ENCODE results near the gene LRFN5.
"Not testable (repeated sequence)": the region's sequence is repeated elsewhere in the genome, so short reads cannot be mapped to it uniquely, and the experiment has no call there.

LRFN5 gene

DNA sequence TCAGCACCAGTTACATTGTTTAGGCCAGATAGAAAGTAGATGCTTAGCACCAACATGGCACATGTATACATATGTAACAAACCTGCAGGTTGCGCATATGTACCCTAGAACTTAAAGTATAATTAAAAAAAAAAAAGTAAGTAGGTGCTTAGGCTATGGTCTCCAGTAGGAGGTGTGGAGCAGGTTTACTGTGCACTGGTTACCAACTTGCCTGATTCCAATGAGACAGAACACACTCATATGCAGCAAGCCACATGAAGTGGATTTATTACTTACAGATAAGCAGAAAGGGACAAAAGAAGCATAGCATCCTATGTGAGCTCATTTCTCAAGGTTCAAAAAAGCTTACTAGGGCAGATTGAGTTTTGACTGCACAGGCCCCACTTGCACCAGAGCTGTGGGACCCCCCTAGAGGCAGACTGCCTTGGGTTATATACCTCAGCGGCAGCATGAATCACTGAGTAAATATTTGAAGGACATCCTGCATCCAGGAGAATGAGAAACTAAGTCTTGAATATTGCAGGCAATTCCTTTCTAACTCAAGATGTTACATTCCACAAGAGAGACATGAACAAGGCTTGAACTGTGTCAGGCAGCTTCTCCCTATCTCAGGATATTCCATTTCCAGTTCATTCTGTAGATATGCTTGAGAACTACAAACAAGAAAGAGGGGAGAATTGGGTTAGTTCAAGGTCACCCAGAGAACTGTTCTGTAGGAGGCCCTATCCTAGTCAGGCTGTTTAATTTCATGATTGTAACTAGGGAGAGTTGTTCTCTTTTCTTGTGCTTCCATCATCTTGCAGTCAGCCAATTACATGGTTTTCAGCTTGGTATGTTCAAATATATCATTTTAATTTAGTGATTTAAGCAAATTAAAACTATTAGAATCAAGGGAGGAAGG, 30.1 kb downstream of the LRFN5 start:
- no peak overlapping the region for H3K4me3 ChIP-seq (ENCODE audit: low read depth, low read length)

DNA sequence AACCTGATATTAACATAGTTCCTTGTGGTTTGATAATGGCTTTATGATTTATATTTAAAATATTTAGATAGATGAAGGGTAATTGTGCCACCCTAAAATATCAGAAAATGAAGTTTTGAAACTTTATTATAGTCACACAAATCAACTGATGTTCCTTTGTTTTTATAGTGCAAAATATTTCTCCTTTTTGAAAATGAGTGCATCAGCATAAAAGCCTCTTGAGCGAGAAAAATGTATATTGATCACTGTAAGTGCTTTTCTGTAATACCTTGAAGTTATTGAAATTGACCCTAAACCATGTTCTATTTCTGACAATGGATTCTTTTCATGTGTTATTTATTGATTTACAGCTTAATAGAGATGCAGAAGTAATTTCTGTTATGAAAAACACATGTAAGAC, 35.0 kb downstream of the LRFN5 start:
- no peak overlapping the region for H3K4me3 ChIP-seq (ENCODE audit: low read depth, low read length)

DNA sequence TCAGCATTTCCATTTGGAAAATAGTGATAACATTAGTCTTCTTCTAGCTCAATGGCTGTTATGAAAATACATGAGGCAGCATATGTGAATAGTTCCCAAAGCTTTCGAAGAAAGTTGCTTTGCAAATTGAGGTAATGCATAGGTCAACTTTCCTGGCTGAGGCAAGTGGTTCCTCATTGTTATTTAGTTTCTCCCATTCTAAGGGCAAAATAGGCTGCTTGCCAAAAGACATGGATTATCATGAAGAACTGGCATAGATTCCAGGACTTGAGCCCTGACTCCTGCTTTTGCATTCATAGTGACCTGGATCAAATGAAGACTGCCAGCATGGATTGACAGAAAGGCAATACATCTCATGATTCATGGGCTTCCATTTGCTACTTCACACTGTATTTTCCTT, 35.7 kb downstream of the LRFN5 start:
- no peak overlapping the region for H3K4me3 ChIP-seq (ENCODE audit: low read depth, low read length)

DNA sequence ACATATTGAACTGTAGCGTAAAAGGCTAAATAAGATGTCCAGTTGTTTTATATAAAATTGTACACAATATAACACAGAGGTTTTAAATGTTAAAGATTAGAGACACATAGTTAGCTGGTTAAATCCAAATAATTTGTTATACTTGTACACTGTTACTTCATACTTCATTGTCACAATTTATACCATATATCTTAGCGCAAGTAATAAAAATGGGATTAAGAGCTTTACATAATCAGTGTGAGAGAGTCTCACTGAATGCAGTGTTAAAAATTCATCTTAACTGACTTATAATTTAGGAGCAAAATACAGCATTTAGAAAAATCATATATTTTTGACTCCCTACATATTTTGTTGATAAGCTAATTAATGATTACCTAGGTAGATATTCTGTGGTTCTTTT, 36.1 kb downstream of the LRFN5 start:
- no peak overlapping the region for H3K4me3 ChIP-seq (ENCODE audit: low read depth, low read length)

DNA sequence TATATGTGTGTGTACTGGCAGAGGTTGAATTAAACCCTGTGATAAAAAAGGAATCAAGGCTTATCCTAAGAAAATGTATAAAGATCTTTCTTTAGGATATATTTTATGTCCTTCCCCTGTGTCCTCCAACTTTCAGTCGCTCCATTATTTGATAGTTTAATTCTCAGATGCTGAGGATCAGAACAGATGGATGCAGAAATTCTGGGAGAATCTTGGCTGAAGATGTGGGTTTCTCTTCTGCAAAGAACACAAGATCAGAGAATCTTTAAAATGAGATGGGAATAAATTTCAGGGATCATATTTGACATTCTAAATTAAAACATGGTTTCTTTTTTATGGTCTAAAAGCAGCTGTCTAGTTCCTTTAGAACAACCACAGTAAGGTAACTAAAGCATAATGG, 37.9 kb downstream of the LRFN5 start:
- H3K4me3 ChIP-seq (ENCODE audit: low read depth, low read length) = no peak overlapping the region

DNA sequence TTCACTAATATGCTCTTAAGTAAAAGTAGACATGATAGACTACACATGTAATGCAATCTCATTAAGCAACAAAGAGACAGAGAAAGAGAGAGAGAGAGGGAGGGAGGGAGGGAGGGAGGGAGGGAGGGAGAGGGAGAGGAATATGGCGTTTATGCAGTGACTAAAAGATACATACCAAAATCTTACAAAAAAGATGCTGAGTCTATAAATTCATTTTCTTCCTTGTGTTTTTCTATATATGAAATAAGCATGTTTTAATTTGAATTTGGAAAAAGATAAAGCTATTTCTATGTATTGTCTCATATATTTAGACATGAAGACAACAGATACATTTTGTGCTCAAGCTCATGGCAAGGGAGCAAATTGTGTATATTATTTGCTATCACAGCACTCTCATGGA, 44.1 kb downstream of the LRFN5 start:
- H3K4me3 ChIP-seq (ENCODE audit: low read depth, low read length) = no peak overlapping the region

DNA sequence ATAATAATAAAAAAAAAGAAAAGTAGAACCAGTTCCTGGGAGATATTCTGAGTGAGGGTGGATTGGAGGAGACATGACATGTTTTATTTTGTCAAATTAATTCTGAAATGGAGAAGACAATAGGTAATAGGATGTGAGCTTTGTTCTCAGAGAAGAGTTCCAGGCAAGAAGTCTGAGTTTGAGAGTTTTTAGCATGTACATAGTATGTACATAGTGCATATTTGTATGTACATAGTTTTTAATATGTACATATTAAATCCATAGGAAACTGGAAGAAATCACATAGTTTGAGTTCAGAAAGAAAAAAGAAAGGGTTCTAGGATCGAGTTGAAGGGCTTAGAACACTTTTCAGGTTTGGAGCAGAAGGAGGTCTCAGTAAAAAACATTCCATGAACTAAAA, 47.5 kb downstream of the LRFN5 start:
- no peak overlapping the region for H3K4me3 ChIP-seq (ENCODE audit: low read depth, low read length)

DNA sequence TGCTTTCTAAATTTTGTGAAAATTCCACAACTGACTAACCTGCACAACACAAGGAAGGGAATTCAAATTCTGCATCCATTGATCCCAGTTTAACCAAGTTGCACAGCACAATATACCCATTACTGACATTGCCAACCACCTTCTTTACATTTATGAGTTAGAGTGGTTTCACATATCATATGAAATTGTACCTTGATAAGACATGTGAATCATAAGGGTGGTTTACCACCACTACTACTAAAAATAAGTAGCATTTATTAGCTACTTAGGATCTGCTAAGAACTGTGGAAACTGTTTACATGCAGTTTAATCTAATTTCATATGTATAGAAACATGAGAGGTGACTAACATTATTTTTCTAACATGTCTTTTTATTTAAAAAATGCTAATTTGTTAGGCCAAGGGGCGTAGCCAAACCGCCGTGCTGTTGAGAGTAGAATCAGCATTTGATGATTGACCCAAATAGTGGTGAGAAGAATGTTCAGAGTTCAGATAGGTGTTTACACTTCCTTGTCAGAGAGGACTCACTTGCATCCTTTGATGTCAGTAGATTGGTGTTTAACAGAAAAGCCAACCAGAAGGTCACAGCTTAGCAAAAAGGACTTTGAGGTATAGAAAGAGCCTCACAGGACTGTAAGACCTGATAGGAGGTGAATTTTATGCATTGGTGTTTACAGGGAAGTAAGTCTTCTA, 56.2 kb downstream of the LRFN5 start:
- no peak overlapping the region for H3K4me3 ChIP-seq (ENCODE audit: low read depth, low read length)

DNA sequence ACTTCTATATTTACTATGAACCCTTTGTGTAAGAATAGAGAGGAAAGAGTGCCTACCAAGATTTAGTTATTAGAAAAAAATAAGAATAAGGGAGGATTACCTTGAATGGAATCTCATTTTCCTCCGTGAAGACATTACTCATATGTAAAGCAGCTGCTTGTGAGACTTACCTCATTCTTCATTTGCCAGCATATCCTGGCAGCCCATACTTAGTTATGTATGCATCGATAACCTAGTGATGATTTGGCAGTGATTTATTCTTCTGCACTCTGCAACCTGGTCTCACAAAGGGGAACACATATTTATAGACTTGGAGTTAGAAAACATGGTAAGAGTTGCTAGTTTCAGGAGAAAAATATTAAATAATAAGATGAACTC, 56.8 kb downstream of the LRFN5 start:
- no peak overlapping the region for H3K4me3 ChIP-seq (ENCODE audit: low read depth, low read length)

DNA sequence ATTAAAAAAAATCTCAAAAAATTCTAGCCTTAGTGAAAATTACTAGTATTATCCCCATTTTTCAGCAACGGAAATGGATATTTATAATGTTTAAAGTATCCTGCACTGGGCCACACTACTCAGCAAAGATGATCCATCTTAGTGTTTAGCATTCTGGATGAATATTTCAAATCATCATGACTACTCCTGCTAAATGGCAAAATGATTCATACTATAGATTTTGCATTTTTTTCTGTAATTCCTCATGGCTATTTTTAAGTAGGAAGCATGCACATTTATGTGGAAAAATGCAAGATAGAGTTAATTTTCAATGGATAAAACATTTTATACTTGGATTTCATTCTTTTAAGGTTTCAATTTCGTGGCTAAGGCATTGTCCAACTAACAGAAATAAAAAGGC, 59.6 kb downstream of the LRFN5 start:
- H3K4me3 ChIP-seq (ENCODE audit: low read depth, low read length) = no peak overlapping the region

DNA sequence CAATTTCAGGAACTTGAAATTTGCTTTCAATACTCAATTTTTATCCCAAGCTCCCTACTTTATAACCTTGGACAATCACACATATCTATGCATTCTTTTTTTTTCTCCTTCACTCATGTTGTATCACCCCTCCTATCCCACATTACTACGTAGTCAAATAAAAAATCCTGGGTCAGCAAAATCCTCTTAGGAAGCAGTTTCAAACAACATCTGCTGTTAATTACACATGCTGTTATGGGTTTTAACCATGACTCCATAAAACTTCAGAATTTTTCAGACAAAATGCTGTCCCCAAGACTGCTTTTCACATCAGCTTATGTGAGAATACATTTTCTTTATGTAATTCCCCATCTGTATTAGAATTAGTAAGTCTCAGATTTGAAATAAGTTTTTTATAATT, 61.7 kb downstream of the LRFN5 start:
- H3K4me3 ChIP-seq (ENCODE audit: low read depth, low read length) = no peak overlapping the region

DNA sequence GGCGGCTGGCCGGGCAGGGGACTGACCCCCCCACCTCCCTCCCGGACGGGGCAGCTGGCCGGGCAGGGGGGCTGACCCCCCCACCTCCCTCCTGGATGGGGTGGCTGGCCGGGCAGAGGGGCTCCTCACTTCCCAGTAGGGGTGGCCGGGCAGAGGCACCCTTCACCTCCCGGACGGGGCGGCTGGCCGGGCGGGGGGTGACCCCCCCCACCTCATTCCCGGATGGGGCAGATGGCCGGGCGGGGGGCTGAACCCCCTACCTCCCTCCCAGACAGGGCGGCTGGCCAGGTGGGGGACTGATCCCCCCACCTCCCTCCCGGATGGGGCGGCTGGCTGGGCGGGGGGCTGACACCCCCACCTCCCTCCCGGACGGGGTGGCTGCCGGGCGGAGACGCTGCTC, 66.9 kb downstream of the LRFN5 start:
- H3K4me3 ChIP-seq (ENCODE audit: low read depth, low read length) = not testable (repeated sequence)

DNA sequence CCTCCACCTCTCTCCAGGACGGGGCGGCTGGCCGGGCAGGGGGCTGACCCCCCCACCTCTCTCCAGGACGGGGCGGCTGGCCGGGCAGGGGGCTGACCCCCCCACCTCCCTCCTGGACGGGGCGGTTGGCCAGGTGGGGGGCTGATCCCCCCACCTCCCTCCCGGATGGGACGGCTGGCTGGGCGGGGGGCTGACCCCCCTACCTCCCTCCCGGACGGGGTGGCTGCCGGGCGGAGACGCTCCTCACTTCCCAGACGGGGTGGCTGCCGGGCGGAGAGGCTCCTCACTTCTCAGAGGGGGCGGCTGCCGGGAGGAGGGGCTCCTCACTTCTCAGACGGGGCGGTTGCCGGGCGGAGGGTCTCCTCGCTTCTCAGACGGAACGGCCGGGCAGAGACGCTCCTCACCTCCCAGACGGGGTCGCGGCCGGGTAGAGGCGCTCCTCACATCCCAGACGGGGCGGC, 67.9 kb downstream of the LRFN5 start:
- H3K4me3 ChIP-seq (ENCODE audit: low read depth, low read length) = not testable (repeated sequence)

DNA sequence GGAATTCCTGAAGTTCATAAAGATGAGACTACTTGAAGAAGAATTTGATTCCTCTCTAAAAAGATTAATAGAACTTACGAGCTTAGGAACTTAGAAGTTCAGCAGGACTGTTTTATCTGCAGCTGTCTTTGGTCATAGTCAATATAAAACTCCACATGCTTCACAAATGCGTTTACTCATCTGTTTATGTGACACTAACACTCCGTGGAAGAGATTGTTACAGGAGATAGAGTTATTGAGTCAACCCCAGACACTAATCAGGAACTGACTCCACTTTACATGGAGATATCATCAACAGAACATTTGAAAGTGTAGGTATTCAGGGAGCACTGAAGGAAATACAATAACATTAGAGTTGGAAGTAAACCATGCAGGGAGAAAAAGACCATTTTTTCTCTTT, 92.8 kb downstream of the LRFN5 start:
- no peak overlapping the region for H3K4me3 ChIP-seq (ENCODE audit: low read depth, low read length)

DNA sequence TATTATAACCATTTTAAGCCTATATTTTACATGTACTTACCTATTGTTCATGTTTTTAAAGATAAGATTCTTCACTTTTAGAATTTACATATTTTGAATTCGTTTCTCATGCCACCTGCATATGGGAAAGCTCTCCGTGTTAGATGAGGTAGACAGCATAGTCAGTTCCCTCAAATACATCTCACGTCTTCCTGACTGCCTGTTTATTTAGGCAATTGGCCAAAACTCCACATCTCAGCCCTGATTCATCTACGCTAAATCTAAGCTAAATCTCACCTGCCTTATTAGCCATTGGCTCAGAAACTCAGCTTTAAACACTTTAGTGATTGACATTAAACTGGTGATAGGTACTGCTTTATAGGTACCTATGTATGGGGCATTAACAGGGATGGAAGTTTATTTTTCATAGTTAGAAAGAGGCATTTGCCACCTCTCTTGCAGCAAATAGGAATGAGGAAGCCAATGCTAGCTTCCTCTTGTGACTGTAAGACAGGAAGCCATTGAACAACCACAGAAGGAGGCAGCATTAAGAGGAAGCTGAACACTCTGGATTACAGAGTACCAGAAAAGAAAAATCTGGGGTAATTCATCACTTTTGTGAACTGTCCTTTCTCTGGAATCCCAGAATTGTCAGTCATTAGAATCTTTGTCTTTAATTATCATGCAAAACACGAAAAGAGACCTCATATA, 111.9 kb downstream of the LRFN5 start:
- H3K4me3 ChIP-seq (ENCODE audit: low read depth, low read length) = no peak overlapping the region

DNA sequence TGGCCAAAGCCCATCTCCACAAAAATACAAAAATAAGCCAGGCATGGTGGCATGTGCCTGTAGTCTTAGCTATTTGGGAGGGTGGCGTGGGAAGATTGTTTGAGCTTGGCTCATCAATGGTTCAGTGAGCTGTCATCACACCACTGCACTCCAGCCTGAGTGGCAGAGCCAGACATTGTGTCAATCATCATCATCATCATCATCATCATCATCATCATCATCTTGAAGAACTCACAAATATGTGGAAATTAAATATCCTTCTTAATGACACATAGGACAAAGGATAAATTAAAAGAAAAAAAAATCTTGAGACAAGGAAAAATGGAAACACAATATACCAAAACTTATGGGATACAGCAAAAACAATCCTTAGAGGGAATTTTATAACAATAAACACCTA, 132.5 kb downstream of the LRFN5 start:
- no peak overlapping the region for H3K4me3 ChIP-seq (ENCODE audit: low read depth, low read length)

DNA sequence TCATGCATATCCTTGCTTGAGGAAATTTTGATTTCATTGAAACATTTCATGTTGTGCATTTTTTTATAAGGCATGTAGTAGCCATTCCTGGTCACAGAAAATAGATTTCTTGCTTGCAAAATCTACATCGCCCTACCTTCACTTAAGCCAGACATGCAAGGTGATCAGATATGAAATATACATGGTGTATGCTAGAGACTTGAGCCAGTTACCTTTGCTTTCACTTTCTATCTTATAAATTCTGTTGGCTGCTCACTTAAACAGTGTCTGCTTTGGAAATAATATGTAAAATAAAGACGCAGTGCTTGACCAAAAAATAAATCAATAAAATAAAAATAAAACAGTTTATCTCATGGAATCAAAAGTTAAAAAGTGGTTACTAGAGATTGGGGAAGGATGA, 136.5 kb downstream of the LRFN5 start:
- H3K4me3 ChIP-seq (ENCODE audit: low read depth, low read length) = no peak overlapping the region

DNA sequence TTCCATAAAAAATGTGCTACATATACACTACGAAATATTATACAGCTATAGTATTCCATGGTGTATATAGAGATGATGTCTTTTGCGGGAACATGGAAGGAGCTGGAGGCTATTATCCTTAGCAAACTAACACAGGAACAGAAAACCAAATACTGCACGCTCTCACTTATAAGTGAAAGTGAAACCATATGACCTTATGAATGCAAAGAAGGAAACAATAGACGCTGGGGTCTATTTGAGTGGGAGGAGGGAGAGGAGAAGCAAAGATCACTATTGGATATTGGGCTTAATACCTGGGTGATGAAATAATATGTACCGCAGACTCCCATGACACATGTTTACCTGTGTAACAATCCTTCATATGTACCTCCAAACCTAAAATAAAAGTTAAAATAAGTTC, 142.8 kb downstream of the LRFN5 start:
- no peak overlapping the region for H3K4me3 ChIP-seq (ENCODE audit: low read depth, low read length)

DNA sequence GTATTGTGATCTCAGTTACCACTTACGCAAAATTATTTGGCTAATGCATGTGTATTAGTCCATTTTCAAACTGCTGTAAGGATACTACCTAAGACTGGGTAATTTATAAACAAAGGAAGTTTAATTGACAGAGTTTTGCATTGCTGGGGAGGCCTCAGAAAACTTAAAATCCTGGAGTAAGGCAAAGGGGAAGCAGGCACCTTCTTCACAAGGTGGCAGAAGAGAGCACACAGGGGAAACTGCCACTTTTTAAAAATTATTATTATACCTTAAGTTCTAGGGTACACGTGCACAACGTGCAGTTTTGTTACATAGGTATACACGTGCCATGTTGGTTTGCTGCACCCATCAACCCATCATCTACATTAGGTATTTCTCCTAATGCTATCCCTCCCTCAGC, 143.9 kb downstream of the LRFN5 start:
- H3K4me3 ChIP-seq (ENCODE audit: low read depth, low read length) = not testable (repeated sequence)

DNA sequence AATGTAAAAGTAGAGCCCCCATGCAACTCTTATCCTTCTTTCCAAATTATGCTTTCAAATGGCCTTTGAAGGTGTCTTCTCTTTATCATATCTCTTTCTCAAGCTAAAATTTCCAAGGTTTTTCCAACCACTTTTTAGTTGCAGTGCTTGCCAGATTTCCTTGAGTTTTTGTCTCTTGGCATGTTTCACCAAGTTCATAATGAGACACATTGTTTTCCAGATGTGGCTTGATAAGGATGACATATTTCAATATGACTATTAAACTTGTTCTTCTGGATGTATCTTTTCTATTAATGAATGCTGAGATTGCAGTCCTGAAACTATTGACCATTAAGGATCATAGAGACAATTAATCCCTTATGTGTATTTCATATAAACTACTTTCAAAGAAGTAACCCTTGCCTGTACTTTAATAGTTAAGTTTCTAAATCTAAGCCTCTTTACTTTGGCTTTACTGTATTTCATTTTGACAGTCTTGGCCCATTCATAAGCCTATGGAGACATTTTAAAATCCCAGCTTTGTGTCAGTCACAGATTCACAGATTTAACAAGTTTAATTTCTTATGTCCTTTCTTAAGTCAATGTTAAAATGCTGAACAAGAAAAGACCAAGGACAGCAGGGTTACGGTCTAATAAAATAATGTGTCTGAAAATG, 151.5 kb downstream of the LRFN5 start:
- H3K4me3 ChIP-seq (ENCODE audit: low read depth, low read length) = no peak overlapping the region

DNA sequence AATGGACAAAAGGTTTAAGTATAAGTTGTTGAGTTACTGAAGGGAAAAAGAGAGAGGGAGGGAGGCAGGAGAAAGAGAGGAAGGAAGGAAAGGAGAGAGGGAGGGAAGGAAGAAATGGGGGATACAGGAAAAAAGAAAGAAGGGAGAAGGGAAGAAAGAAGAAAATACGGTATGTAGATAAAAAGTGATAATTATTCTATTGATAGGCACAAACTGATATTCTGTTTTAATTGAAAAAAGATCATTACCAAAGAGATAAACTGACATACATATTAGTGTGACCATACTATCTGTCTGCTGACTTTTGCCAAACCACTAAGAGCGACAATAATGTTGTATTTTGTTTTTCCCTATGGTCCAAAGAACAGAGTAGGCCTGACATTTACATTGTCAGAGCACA, 154.5 kb downstream of the LRFN5 start:
- no peak overlapping the region for H3K4me3 ChIP-seq (ENCODE audit: low read depth, low read length)

Data from iPS-11a (cell line).